Measurements from ENCODE around the gene FBXL22.

The FBXL22 gene

GRCh38 chr15:63593705-63594671 lies 3.2 kb upstream of the FBXL22 start:
- DNase-seq (ENCODE audit: low spot score) = no peak

DNA sequence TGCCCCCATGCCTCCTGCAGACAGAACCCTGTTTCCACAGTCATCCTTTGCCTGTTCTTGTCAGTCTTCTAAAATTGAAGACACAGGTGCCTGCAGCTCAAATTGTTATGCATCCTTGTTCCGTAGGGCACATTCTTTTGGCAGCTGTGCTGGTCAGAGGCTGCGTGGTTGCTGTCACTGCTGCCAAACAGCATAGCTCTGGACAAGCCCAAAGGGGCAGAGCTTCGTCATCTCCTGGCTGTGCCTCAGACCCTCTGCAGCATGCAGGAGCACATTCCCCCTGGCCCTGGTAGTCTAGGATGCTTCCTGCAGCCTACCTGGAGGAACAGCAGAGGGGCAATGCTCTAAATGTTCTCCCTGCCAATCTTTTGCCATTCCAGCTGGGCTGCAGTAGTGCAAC lies 2.1 kb upstream of the FBXL22 start:
- no peak for DNase-seq (ENCODE audit: low spot score)

DNA sequence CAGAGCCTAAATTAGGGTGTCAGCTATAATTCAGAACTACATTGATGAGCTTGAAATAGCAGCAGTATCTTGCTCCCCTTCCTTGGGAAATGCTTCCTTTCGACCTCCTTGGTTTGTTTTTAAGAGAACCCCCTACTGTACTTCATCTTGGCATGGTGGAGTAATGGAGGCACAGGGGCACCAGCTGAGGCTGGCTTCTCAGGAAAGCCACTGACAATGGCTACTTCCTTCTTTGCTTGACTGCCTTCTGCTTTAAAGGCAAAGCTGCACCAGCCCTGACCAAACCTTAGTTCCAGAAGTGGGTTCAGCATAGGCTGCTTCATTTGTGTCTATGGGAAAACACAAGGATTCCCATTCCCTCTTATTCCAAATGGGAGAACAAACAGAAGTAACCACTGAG lies 1.5 kb upstream of the FBXL22 start:
- no peak for DNase-seq (ENCODE audit: low spot score)

DNA sequence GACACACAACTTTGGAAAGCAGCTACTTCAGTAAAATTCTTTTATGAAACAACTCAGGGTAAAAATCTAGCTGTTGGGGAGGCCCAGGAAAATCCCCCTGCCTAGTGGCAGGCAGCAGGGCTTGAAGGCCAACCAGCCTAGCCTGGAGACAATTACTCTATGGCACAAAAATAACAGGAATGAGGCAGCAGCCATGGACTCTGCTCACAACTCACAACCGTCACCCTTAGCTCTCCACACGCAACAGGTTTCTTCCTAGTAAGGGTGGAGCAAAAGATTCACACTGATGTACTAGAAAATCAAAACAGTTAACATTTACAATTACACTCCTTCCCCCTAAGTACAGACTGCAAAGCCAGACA lies 530 bp upstream of the FBXL22 start:
- DNase-seq (ENCODE audit: low spot score) = no peak

DNA sequence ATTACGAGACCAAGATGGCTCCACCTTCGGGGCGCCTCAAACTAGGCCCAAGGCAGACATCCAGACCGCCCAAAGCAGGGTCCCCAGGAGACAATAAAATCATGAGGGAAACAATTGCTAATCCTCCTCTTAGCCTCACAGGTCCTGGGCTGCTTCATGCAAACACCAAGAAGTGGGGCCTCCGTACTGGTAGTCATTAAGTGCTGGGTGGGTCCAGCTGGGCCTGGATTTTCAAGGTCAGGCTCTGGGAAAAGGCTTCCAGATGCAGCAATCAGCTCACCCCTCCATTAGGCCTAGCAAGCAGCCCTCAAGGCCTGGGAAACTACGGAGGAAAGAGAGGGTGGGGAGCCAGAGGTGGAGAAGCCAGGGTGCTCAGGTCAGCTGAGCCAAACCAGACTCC lies 634 bp downstream of the FBXL22 start:
- DNase-seq (ENCODE audit: low spot score) = no peak

GRCh38 chr15:63598473-63599400 lies 1.6 kb downstream of the FBXL22 start:
- DNase-seq (ENCODE audit: low spot score) = peak; percentile 54

DNA sequence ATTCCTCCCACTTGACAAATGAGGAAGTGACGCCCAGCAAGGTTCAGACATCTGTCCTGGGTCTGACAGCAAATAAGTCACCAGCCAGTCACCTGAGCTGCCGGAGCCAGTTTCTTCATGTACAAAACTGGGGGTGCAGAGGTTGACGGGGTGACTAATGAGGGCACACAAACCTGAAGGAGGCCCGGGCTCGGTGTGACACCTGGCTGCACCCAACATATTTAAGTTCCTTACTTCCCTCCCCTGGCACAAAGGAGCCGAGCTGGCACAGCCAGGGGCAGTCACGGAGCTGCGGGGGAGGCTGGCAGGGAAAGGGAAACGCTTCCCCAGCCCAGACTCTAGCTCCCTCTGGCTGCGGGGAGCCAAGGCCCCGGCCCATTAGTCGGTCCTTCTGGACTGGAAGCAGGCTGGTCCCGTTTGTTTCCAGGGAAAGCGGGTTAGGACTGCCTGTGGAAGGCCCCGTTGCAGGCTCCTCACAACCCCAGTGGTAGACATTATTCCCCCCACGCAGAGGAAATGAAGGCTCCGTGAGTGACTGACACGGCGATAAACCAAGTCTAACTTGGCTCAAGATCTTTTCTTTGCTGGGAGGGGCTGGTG lies 2.3 kb downstream of the FBXL22 start:
- peak; percentile 76 for DNase-seq (ENCODE audit: low spot score)

DNA sequence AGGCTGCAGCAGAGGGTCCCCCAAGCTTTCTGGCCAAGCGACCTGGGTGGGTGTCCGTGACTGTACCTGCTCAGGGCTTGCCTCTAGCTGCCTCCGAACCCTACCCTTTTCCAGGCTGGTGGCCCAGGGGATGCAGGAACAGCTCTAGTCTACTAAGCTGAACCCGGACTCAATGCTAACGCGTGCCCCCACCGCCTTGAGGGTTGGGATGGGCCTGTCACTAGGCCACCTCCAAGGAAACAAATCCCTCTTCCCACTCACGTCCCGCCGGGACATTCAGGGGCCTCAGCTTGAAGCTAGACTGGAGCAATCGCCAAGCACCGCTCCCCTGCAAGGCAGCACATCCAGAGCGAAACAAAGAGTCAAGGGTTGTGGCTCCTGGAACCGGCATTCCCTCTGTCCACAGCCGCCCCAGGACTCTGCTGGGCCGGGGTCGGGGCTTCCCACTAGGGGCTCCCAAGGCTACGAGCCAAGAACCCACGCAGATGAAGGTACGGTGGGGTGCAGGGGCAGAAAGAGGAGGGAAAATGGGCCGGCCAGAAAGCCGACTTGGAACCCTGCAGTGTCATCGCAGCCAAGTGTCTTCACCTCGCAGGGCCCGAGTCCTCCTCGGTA lies 2.9 kb downstream of the FBXL22 start:
- peak; percentile 49 for DNase-seq (ENCODE audit: low spot score)

GRCh38 chr15:63600616-63601025 lies 3.4 kb downstream of the FBXL22 start:
- DNase-seq (ENCODE audit: low spot score) = peak; percentile 82

DNA sequence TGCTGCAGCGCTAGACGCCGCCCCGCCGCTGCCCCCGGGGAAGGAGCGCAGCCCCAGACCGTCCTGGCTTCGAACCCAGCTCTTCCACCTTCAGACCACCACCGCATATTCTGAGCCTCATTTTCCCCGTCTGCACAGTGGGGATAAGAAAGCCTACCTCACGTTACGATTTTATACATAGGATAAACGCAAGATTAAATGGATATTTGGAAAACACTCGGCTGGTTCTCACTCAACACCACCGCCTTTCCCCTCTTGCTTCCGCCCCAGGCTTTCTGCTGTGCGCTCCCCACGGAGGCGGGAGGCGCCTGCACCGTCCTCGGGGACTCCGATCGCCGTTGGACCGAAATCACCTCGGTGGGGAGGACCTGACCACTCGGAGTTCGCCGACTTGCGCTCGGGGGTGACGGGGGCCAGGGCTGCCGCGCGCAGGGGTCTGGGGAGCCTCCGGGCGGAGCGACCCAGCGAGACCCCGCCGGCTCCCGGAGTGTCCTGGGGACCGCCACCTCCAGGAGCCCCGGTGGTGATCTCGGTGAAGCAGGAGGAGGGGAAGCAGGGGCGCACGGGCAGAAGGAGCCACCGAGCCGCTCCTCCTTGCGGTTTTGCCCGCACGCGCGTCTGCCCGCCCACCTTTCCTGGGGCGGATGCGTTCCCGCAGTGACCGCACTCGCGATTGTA lies 4.0 kb downstream of the FBXL22 start:
- DNase-seq (ENCODE audit: low spot score) = no peak

GRCh38 chr15:63601704-63602185 lies 4.6 kb downstream of the FBXL22 start:
- DNase-seq (ENCODE audit: low spot score) = no peak

DNA sequence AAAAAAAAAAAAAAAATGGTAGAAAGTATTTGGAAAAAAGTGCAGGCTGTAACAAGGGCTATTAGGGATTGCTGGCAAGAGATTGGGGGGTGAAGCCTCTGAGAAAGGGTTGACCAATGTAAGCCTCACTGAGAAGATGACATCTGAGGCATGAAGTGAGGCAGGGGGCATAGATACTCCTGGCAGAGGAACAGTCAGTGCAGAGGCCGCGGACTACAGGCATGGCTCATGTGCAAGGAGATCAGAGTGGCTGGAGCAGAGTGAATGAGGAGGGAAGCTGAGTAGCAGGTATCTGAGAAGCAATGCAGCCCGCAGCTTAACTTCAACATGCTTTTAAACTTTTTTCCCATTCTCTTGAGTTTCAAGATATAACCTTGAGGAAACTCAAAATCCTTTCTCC lies 5.4 kb downstream of the FBXL22 start:
- no peak for DNase-seq (ENCODE audit: low spot score)

DNA sequence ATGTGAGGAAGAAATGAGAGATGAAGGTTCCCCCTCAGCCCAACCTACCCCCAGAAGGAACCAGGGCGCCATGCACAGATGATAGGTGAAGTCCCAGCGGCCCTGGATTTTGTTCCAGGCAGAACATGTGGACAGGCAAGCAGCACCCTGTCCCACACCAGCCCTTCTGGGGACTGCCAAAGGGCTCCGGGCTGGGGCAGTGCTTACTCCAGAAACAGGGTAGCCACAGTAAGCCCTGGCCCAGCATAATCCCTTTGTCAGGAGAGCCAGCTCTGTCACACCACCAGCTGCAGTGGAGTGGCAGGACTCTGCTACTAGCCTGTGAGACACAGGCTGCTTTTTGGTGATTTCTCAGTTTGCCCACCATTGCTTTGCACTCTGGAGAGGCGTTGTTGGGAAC lies 6.3 kb downstream of the FBXL22 start:
- no peak for DNase-seq (ENCODE audit: low spot score)

DNA sequence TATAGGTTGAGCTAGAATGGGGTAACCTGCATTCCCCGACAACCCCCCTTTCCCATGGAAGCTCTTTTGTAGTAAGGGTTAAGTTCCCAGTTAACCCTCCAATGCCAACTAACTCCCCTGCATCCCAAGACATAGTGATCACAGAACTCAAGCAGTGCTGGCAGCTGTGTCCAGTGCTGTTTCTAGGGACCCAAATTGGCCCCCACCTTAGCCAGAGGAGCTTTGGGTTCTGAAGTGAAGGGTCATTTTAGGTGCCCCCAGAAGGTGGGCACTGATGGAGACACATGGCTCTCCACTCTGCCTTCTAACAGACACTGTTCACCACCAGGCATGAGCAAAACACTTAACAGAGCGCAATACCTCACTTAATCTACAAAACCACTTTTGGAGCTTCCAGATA lies 7.1 kb downstream of the FBXL22 start:
- DNase-seq (ENCODE audit: low spot score) = no peak

DNA sequence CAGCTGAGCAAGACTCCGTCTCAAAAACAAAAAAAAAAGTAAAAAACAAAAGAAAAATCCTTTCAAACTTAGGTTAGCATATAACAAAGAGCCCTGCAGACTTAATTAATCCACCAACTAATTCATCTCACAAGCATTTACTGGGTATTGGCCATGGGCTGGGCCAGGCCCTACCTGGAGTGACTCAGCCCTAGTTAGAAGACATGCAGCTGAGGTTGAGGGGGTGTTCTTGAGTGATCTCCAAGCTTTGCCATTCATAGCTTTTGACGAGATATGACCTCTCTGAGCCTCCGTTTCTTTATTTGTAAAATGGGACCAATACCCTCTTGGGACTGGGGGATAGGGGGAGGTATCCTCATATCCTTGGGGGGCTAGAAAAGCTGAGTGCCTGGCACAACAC lies 7.8 kb downstream of the FBXL22 start:
- no peak for DNase-seq (ENCODE audit: low spot score)

- no peak for DNase-seq (ENCODE audit: low spot score)
Observed at GRCh38 chr15:63605816-63606215, 8.6 kb downstream of the FBXL22 start.

GRCh38 chr15:63606308-63606707 lies 9.1 kb downstream of the FBXL22 start:
- DNase-seq (ENCODE audit: low spot score) = no peak

- no peak for DNase-seq (ENCODE audit: low spot score)
Observed at GRCh38 chr15:63608989-63609388, 11.8 kb downstream of the FBXL22 start.

GRCh38 chr15:63609448-63609847 lies 12.3 kb downstream of the FBXL22 start:
- DNase-seq (ENCODE audit: low spot score) = no peak

DNA sequence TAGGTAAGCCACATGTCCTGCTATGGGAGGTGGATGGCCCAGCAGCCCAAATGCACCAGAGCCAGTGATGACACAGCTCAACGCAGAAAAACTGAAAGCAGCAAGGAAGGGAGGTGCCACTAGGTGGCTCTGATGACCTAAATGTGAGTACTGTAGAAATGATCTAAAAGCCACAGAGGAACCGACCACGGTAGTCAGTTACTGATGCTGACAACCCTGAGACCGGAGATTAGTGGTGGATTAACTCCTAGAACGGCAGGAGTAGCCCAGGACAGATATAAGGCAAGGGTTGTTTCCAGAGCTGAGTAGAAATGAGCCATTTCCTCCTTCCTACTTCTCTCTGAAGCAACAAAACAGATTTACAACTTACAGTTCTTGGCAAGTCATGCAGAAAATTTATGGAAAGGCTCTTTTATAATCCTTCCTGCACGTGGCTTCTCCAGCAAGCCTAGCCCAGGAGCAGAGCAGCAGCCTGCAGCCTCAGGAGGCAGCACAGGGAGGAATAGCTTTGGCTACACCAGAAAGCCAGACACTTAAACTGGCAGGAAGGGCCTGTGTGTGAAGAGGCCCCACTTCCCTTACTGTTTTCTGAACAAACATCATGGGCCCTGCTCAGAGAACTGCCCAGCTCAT lies 13.1 kb downstream of the FBXL22 start:
- peak; percentile 92 for DNase-seq (ENCODE audit: low spot score)

DNA sequence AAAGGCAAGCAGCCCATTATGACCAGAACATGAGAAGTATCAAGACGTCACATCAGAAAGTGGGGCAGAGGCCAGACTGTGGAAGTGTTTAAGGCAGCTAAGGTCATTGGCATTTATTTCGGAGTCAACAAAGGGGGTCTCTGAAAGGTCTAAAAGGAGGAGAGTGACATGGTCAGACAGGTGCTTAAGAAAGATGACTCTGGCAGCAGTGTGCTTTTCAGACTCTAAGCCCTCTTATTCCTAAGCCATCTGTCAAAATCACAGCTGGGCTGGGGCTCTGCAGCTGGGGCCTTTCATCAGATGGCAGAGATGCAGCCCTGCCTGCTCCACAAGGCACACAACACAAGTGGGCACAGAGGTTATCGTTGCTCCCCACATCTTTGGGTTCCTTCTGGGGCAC lies 14.0 kb downstream of the FBXL22 start:
- DNase-seq (ENCODE audit: low spot score) = peak; percentile 60

Data from pons (tissue), 1 donor.